HG03280 (cell line): ENCODE data around the gene CATSPERD.
"Not testable (repeated sequence)": the region's sequence is repeated elsewhere in the genome, so short reads cannot be mapped to it uniquely, and the experiment has no call there.

ENCODE experiments used
- ATAC-seq: cut with Tn5 transposase; IDR thresholded peaks from one replicate; pipeline ENCODE4 v1.9.1; 2021; ENCODE audit warnings: mild to moderate bottlenecking, moderate library complexity; ENCODE audit not compliant: unreplicated experiment

CATSPERD gene

GRCh38 chr19:5697022-5697889 lies 23.2 kb upstream of the CATSPERD start:
- ATAC-seq: no peak

DNA sequence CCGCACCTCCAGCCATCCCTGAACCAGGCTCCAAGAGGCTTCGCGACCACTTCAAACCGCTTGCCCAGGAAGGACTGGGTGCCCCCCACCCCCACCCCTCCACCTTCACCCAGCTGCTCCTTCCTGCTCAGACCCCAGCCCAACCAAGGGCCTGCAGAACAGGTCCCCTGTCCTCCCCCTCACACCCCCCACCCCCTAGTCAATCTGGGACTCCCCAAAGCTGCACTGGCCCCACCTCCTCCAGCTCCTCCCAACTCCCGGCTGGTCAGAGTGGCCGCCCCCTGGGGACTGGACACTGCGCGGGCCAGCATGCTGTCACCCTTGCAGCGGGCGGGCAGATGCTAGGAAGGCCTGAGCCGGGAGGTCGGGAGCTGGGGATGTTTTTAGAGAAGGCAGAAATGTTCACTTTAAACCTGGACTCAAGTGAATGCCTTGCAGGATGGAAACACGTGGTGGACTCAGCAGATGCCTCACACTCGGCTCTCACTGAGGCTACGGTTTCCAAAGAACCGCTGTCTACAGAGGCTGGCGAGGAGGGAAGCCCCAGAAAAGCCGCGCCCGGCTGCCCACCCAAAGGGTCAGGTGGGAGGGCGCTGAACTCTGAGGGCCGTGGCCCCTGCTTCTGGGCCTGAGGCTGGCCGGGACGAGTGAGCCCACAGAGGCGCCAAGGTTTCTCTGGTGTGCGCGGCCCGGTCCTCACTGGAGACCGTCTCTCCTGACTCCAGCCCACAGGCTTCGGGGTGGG lies 22.4 kb upstream of the CATSPERD start:
- ATAC-seq: no peak

DNA sequence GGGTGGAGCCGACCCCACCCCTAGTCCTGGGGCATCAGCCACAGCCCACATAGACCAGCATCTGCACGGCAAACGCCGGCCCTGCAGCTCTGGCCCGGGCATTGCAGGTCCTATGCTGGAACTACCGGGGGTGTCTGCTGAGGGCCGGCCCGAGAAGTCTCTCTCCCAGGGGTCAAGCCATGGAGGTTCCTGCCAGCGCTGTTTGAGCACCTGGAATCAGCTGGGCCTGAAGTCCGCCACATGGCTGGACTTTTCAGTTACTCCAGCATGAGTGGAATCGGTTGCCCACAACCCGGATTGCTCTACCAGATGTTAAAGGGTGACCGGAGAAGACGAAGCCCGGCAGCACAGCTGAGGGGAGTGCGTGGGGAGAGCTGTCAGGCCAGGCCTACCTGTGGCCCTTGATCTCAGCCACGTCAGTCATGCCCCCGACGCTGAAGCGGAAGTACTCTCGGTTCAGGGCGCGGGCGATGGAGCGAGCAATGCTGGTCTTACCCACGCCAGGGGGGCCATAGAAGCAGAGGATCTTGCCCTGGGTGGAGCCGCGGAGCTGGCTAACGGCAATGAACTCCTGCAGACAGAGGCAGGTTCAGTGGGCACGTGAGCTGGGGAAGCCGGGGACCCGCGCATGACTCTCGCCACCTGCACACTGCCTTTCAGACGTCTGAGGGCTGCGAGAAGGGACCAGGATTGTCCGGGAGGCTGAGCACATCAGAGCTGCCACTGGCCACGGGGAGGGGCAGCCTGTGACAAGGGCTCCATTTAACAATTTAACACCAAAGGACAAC lies 21.6 kb upstream of the CATSPERD start:
- ATAC-seq: no peak

- no peak for ATAC-seq
These were observed 19.9 kb upstream of the CATSPERD start for GRCh38 chr19:5700455-5701092.

DNA sequence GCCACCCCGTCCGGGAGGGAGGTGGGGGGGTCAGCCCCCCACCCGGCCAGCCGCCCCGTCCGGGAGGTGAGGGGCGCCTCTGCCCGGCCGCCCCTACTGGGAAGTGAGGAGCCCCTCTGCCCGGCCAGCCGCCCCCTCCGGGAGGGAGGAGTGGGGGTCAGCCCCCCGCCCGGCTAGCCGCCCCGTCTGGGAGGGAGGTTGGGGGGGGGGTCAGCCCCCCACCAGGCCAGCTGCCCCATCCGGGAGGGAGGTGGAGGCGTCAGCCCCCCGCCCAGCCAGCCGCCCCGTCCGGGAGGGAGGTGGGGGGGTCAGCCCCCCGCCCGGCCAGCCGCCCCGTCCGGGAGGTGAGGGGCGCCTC lies 18.4 kb upstream of the CATSPERD start:
- not testable (repeated sequence) for ATAC-seq

DNA sequence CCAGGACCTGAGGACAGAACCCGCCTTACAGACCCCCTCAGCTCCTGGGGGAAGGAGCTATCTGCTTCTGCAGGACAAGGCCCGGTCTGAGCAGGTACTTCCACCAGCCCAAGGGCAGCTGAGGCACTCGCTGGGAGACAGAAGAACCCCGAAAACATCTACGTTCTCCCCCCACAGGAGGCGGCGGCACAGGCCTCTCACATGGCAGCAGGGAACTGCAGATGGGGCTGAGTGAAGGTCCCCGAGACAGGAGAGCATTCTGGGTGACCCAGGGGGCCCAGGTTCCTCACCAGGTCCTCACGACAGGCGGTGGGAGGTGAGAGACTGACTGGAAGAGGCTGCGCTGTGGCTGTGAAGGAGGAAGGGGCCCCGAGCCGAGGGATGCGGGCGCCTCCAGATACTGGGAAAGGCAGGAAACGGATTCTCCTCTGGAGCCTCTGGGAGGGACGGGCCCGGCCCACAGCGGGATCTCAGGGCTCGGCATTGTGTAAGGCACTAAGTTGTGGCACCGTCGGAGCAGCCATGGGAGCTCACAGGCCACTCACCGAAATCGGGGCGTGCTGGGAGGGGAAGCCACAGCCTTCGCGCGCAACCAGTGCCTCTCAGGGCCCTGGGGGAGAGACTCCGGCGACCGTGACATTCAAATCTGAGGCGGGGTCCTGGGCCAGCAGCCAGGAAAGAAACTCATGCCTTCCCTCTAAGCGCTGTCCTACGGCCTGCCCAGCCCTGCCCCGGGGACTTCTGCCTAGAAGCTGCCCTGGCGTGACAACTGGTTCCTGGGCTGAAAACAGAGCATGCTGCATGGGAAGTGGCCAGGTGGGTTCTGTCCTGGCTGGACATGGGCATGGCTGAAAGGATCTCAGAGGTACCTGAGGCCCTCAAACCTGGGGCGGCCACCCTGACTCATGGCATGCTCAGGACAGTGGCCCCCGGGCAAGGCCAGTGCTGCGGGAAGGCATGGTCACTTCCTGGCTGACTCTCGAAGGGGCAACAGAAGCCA lies 16.3 kb upstream of the CATSPERD start:
- no peak for ATAC-seq

DNA sequence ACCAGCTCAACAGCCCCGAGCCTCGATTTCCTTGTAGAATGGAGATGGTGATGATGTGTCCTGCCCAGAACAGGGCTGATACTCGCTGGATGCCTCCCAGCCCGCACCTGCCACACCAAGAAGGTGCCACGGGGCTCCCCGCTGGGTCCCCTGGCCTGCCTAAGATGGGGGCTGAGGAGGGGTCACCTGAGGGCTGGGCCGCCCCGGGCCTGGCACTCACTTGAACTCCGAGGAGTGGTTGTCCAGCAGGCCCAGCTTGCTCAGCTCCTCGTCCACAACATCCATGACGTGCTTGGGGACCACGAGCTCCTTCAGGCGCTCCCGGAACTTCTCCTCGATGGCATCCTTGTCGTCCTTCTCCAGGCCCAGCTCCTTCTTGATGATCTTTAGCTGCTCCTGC lies 14.9 kb upstream of the CATSPERD start:
- no peak for ATAC-seq

DNA sequence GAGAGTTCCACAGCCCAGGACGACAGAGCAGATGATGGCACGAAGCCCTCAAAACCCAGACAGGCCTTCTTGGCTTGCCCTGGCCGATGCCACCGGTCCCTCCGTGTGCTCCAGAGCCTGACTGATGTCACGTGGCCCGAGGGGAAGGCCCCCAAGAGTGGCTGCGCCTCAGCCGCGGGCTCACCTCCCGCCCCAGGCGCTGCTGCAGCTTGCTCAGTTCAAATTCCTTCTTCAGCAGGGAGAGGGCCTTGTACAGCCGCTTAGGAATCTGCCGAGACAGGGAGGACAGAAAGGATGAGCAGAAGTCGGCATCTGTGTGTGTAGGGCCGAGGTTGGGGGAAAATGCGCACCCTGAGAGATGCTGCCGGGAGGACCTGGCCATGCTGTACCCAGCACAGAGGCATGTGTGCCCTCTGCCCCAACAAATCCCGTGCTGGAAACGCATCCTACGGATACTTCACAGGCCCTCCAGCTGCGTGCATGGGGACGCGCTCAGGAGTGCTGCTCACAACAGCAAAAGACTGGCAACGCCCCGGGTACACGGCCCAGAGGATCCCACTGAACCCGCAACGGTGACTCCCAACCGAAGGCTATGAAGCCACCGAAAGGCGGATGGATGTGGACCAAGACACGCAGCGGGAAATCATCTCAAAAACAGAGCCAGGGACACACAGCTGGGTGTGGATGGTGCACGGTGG lies 13.4 kb upstream of the CATSPERD start:
- no peak for ATAC-seq

DNA sequence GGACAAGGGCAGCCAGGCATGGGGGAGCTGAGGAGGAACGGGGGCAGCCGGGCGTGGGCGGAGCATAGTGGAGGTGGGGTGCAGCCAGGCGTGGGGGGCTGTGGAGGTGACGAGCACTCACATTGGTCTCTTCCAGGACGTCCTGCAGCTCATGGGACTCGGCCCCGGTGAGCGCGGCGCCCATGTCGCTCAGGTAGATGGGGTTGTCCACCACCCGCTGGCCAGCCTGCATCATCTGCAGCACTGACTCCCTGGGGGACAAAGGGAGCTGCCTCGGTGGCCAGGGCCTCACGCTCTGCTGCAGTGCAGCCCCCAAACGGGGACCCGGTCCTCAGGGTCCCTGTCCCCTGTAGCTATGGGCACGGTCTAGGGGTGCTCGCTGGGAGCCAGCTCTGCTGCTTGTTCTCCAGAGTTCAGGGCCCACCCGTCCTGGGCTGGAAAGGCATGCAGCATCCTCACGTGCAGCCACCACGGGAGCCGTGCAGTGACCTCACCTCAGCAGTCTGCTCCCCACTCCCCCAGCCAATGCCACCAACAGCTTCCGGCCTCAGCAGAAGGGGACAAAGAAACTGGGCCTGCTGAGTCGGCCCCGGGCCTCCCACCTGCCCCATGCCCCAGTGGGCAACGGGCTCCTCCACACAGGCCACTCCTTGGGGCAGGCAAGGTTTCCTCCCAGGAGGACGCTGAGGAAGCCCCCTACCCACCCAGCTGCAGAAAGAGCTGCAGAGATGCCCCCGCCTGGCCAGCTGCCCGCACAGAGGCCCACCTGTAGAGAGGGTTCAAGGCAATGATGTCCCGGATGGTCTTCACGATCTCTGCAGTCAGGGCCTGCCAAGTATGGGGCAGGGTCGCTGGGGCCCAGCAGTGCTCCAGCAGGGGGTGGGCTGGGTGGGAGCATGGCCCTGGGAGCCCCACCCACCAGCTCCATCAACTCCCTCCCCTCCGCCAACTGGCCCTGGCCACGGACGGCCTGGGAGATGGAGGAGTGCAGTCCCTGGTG lies 12.6 kb upstream of the CATSPERD start:
- no peak for ATAC-seq

GRCh38 chr19:5711025-5711424 lies 9.4 kb upstream of the CATSPERD start:
- no peak for ATAC-seq

- no peak for ATAC-seq
These were observed 8.7 kb upstream of the CATSPERD start for GRCh38 chr19:5711713-5712161.

- ATAC-seq: no peak
These were observed 7.2 kb upstream of the CATSPERD start for GRCh38 chr19:5713228-5713627.

- no peak for ATAC-seq
These were observed 5.6 kb upstream of the CATSPERD start for GRCh38 chr19:5714816-5715215.

GRCh38 chr19:5717215-5717935 lies 3.1 kb upstream of the CATSPERD start:
- ATAC-seq: no peak

DNA sequence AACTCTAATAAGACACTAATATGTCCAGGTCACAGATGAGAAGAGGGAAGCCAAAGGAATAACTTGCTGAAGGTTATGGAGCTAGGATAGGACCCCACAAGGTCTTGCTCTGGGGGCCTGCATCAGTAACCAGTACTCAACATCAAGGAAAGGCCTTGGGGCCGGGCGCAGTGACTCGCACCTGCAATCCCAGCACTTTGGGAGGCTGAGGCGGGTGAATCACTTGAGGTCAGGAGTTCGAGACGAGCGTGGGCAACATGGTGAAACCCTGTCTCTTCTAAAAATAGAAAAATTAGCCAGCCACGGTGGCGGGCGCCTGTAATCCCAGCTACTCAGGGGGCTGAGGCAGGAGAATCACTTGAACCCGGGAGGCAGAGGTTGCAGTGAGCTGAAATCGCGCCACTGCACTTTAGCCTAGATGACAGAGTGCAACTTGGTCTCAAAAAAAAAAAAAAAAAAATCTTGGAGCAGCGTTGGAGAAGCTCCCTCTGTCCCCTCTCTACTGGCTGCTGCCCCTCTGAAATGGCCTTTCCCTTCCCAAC lies 2.3 kb upstream of the CATSPERD start:
- no peak for ATAC-seq

GRCh38 chr19:5718579-5719273 lies 1.7 kb upstream of the CATSPERD start:
- no peak for ATAC-seq
